Neural progenitor cell (in vitro differentiated cells): ENCODE data around the gene GMDS. TPM values are rescaled to one million over a fixed set of nuclear protein-coding genes. Genes with fewer than 3 reads are reported as not detected.

ENCODE experiments used
- DNase-seq: peaks from one replicate; pipeline ENCODE4 v3.0.0-alpha.2; 2016; ENCODE audit warnings: low spot score
- H2AFZ ChIP-seq: fragments of 200-600 bp; sonication (generic); replicated peaks from 2 replicates; pipeline ENCODE4 v1.6.1; 2016; ENCODE audit warnings: antibody characterized with exemption
- H3F3A ChIP-seq: fragments of 200-600 bp; sonication (generic); 2 replicates; pipeline ENCODE4 v1.6.1; 2016; ENCODE audit warnings: antibody characterized with exemption, low read depth
- H3K27ac ChIP-seq: fragments of 200-600 bp; sonication (generic); 2 replicates; pipeline ENCODE4 v1.5.1; 2016; ENCODE audit warnings: mild to moderate bottlenecking
- H3K27me3 ChIP-seq: fragments of 200-600 bp; sonication (generic); 2 replicates; pipeline ENCODE4 v1.6.1; 2016; ENCODE audit warnings: mild to moderate bottlenecking, moderate library complexity
- H3K36me3 ChIP-seq: fragments of 200-600 bp; sonication (generic); 2 replicates; pipeline ENCODE4 v1.5.1; 2016
- H3K4me1 ChIP-seq: fragments of 200-600 bp; sonication (generic); 2 replicates; pipeline ENCODE4 v1.6.1; 2016; ENCODE audit warnings: mixed run types
- H3K4me2 ChIP-seq: fragments of 200-600 bp; sonication (generic); 2 replicates; pipeline ENCODE4 v1.6.1; 2016
- H3K4me3 ChIP-seq: fragments of 200-600 bp; sonication (generic); 2 replicates; pipeline ENCODE4 v1.5.1; 2016
- H3K79me2 ChIP-seq: fragments of 200-600 bp; sonication (generic); 2 replicates; pipeline ENCODE4 v1.6.1; 2016; ENCODE audit warnings: low read depth
- H3K9ac ChIP-seq: fragments of 200-600 bp; sonication (generic); 2 replicates; pipeline ENCODE4 v1.6.1; 2016
- H3K9me3 ChIP-seq: fragments of 200-600 bp; sonication (generic); 2 replicates; pipeline ENCODE4 v1.5.1; 2016; ENCODE audit warnings: low read depth
- H4K20me1 ChIP-seq: fragments of 200-600 bp; sonication (generic); 2 replicates; pipeline ENCODE4 v1.6.1; 2016; ENCODE audit warnings: low read depth
- H3K27ac Mint-ChIP-seq: 3 replicates; pipeline ENCODE4 v1.8.0; 2021; ENCODE audit warnings: mixed read lengths
- H3K27me3 Mint-ChIP-seq: 2 replicates; pipeline ENCODE4 v1.8.0; 2022; ENCODE audit warnings: low read depth, mild to moderate bottlenecking, inconsistent platforms, moderate library complexity, mixed read lengths; ENCODE audit not compliant: insufficient read depth
- H3K36me3 Mint-ChIP-seq: 3 replicates; pipeline ENCODE4 v1.8.0; 2021; ENCODE audit warnings: mixed read lengths
- H3K4me1 Mint-ChIP-seq: 3 replicates; pipeline ENCODE4 v1.8.0; 2021; ENCODE audit warnings: mixed read lengths
- H3K4me3 Mint-ChIP-seq: 3 replicates; pipeline ENCODE4 v1.8.0; 2021; ENCODE audit warnings: mild to moderate bottlenecking, moderate library complexity, mixed read lengths
- H3K9me3 Mint-ChIP-seq: 3 replicates; pipeline ENCODE4 v1.8.0; 2020; ENCODE audit warnings: mixed read lengths
- EZH2 ChIP-seq: fragments of 200-600 bp; sonication (generic); IDR thresholded peaks from 2 replicates; pipeline ENCODE4 v1.6.1; 2017; ENCODE audit warnings: antibody characterized with exemption, mild to moderate bottlenecking, moderate library complexity
- EZH2phosphoT487 ChIP-seq: fragments of 200-600 bp; sonication (generic); IDR thresholded peaks from 2 replicates; pipeline ENCODE4 v1.6.1; 2017; ENCODE audit warnings: antibody characterized with exemption
- total RNA-seq: library from RNA; depleted of rRNA; stranded (reverse); fragments of >200 nt; gene quantifications from 2 replicates; pipeline ENCODE4 v1.2.3, GENCODE V29; 2015; ENCODE audit warnings: low replicate concordance
- TF ChIP-seq, protein P1 (sequence below): fragments of 200-600 bp; sonication (generic); IDR thresholded peaks from 2 replicates; pipeline ENCODE4 v1.5.1; 2017; ENCODE audit warnings: antibody characterized with exemption, mild to moderate bottlenecking

GMDS gene
- total RNA-seq, 1 donor from 2014 or later = 22.6 TPM

DNA sequence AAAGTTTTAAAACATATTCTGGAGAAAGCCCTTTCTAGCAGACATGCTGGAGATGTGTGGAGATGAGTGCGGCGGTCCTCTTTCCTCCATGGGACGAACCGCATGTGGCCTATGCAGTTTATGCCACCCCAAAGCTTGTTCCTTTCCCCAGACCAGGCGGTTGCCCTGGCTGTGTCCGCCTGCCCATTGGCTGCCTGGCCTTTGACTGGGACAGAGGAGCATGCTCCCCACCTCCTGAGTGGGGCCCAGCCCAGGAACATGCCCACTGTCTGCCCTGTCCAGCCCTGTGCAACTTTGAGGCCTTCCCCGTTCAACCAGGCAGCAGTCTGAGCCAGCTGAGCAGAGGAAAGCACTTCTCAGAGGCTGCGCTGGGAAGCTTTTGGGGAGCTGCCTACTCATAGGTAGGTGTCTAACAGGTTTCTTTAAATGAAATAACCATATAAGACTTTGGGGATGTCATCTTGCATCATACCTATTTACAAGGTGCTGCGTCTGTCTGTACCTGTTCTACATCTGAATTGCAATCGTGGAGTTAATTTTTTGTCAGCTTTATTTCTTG is 615.1 kb downstream of the GMDS start:
- Histone ChIP-seq H3K4me2 (no peak overlapping the region), H3K27me3 (peaks cover 66% of the 10 kb centered on the region)

DNA sequence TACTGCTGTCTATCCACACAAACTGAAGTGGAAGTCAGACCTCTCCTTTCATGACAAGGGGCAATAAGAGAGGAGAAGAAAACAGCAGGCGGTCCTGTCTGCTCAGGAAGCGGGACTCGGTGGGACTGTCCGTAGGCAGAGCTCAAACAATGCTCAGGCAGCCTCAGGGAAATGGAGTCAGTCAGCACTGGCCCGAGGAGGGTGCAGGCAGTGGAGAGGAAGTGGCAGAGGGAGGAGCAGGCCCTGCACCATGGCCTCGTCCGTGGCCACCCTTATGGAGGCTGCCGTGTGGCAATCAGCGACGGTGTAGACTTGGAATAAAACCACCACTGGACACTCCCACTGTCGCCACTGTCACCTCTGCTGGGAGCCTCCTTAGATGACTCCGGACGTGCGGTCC is 616.1 kb downstream of the GMDS start:
- H3K4me1 ChIP-seq = peaks cover 24% of the 10 kb centered on the region
- no peaks in the 10 kb centered on the region for H3K9me3 ChIP-seq
- H3K27ac ChIP-seq = no peak overlapping the region
- H3F3A ChIP-seq = peaks cover 12% of the 10 kb centered on the region
- H3K9ac ChIP-seq = no peak overlapping the region
- Mint-ChIP-seq H3K9me3 (no peaks in the 10 kb centered on the region), H3K4me1 (peaks cover 17% of the 10 kb centered on the region), H3K4me3 (no peak overlapping the region), H3K27me3 (peaks cover 40% of the 10 kb centered on the region), H3K36me3 (no peaks in the 10 kb centered on the region), H3K27ac (no peak overlapping the region)
- DNase-seq = no peak
- no peak for TF ChIP-seq EZH2
- no peak overlapping the region for H3K4me3 ChIP-seq
- H2AFZ ChIP-seq = no peak overlapping the region
- H3K79me2 ChIP-seq = no peaks in the 10 kb centered on the region
- peaks cover 39% of the 10 kb centered on the region for H4K20me1 ChIP-seq
- H3K4me2 ChIP-seq = no peak overlapping the region
- H3K36me3 ChIP-seq = no peaks in the 10 kb centered on the region
- H3K27me3 ChIP-seq = peaks cover 76% of the 10 kb centered on the region

More for the DNA sequence above, 615.1 kb downstream of the GMDS start:
- no peak overlapping the region for H3K27ac Mint-ChIP-seq
- H3K4me1 Mint-ChIP-seq = peaks cover 23% of the 10 kb centered on the region
- H3K36me3 Mint-ChIP-seq = no peaks in the 10 kb centered on the region
- H3K9me3 Mint-ChIP-seq = no peaks in the 10 kb centered on the region
- peaks cover 31% of the 10 kb centered on the region for H4K20me1 ChIP-seq
- H3K27me3 Mint-ChIP-seq = peaks cover 32% of the 10 kb centered on the region
- H3F3A ChIP-seq = peaks cover 11% of the 10 kb centered on the region
- DNase-seq = no peak
- no peak overlapping the region for H3K27ac ChIP-seq
- H3K9me3 ChIP-seq = no peaks in the 10 kb centered on the region
- no peak overlapping the region for H3K4me3 Mint-ChIP-seq
- TF ChIP-seq EZH2 = no peak
- TF ChIP-seq EZH2phosphoT487 = no peak
- TF ChIP-seq, protein P1, sequence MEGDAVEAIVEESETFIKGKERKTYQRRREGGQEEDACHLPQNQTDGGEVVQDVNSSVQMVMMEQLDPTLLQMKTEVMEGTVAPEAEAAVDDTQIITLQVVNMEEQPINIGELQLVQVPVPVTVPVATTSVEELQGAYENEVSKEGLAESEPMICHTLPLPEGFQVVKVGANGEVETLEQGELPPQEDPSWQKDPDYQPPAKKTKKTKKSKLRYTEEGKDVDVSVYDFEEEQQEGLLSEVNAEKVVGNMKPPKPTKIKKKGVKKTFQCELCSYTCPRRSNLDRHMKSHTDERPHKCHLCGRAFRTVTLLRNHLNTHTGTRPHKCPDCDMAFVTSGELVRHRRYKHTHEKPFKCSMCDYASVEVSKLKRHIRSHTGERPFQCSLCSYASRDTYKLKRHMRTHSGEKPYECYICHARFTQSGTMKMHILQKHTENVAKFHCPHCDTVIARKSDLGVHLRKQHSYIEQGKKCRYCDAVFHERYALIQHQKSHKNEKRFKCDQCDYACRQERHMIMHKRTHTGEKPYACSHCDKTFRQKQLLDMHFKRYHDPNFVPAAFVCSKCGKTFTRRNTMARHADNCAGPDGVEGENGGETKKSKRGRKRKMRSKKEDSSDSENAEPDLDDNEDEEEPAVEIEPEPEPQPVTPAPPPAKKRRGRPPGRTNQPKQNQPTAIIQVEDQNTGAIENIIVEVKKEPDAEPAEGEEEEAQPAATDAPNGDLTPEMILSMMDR = no peak
- no peak overlapping the region for H3K9ac ChIP-seq
- no peaks in the 10 kb centered on the region for H3K79me2 ChIP-seq
- no peaks in the 10 kb centered on the region for H3K36me3 ChIP-seq
- no peak overlapping the region for H2AFZ ChIP-seq
- H3K4me3 ChIP-seq = no peak overlapping the region
- H3K4me1 ChIP-seq = peaks cover 16% of the 10 kb centered on the region

DNA sequence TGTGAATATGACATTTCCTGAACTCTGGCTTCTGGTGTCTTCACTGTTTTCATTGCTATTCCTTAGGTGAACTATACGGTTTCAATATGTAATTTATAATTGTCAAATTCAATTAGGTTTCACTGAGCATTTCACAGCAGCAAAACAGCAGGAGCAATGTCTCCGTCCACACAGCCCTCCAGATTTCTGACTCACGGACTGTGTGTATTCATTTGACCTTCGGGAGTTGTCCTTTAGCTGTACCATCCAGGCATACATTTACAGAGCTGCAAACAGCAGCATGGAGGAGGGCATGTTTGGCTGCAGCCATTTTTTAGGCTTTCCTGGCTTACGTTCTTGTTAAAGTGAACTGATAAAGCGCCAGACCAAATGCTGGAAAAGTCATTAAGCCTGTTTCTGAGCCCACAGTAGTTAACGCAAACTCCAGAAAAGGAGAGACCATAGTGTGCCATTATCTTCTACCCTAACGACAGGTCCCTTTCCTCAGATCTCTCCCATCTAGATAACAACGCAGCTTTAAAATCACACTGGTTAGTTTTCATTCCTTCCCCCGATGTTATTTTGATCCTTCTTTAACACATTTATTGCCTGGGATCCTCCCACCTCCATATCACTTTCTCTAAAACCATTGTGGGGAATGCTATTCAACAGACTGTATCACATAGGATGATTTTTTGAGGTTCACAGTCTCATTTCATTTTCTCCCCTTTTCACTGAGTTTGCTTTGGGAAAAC is 617.4 kb downstream of the GMDS start:
- Mint-ChIP-seq H3K4me1 (peaks cover 20% of the 10 kb centered on the region), H3K9me3 (no peaks in the 10 kb centered on the region), H3K4me3 (no peak overlapping the region), H3K27ac (no peak overlapping the region), H3K36me3 (no peaks in the 10 kb centered on the region), H3K27me3 (peaks cover 47% of the 10 kb centered on the region)
- no peaks in the 10 kb centered on the region for H3K36me3 ChIP-seq
- H3K79me2 ChIP-seq = no peaks in the 10 kb centered on the region
- no peaks in the 10 kb centered on the region for H3K9me3 ChIP-seq
- no peak overlapping the region for H3K4me3 ChIP-seq
- H3K4me2 ChIP-seq = no peak overlapping the region
- H3K27me3 ChIP-seq = peaks cover 89% of the 10 kb centered on the region
- H3K9ac ChIP-seq = no peak overlapping the region
- peaks cover 32% of the 10 kb centered on the region for H3K4me1 ChIP-seq
- H2AFZ ChIP-seq = no peak overlapping the region
- H4K20me1 ChIP-seq = peaks cover 53% of the 10 kb centered on the region
- TF ChIP-seq, protein P1 = no peak
- TF ChIP-seq EZH2 = no peak
- TF ChIP-seq EZH2phosphoT487 = no peak
- no peak for DNase-seq
- H3K27ac ChIP-seq = no peak overlapping the region
- peaks cover 12% of the 10 kb centered on the region for H3F3A ChIP-seq

DNA sequence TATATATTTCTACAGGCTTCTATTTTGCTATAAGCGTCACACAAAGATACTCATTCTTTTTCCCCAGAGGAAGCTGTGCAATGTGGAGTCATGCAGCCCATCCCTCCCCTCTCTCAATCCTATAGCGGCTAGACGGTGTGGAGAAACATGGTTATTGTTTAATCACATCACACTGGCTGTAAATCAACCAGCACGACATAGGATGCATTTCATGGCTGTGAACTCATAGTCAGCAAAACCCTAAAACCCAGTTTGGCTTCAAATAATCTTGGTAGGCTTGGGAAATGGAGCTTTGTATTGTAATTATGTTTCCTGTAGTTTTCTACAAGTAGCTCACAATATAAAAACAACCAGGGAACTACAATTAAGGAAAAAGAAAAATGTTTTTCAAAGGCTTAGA is 618.9 kb downstream of the GMDS start:
- Histone ChIP-seq H3K9ac (no peak overlapping the region), H4K20me1 (peaks cover 67% of the 10 kb centered on the region), H3K4me2 (no peak overlapping the region), H3K27ac (no peak overlapping the region), H3K36me3 (no peaks in the 10 kb centered on the region), H3F3A (peaks cover 17% of the 10 kb centered on the region), H3K4me3 (no peak overlapping the region), H3K27me3 (peaks cover 98% of the 10 kb centered on the region), H3K4me1 (peaks cover 32% of the 10 kb centered on the region), H2AFZ (no peak overlapping the region), H3K9me3 (no peaks in the 10 kb centered on the region), H3K79me2 (no peaks in the 10 kb centered on the region)
- Mint-ChIP-seq H3K4me1 (peaks cover 20% of the 10 kb centered on the region), H3K9me3 (no peaks in the 10 kb centered on the region), H3K36me3 (no peaks in the 10 kb centered on the region), H3K4me3 (no peak overlapping the region), H3K27ac (no peak overlapping the region), H3K27me3 (peaks cover 60% of the 10 kb centered on the region)
- TF ChIP-seq EZH2phosphoT487 = peak; percentile 5
- TF ChIP-seq, protein P1 = no peak
- no peak for DNase-seq
